Skeletal muscle satellite cell (primary cell): Measurements from ENCODE around the gene TFAP2C.
"Not testable (repeated sequence)": the region's sequence is repeated elsewhere in the genome, so short reads cannot be mapped to it uniquely, and the experiment has no call there.

ENCODE experiments used
- H3K27me3 ChIP-seq: 2 replicates; pipeline ENCODE4 v1.7.0; 2013; ENCODE audit warnings: low read length; ENCODE audit not compliant: control insufficient read depth, insufficient read depth
- H3K36me3 ChIP-seq: 2 replicates; pipeline ENCODE4 v1.7.0; 2013; ENCODE audit warnings: mild to moderate bottlenecking, control low read depth, low read length; ENCODE audit not compliant: insufficient read depth
- H3K4me1 ChIP-seq: 2 replicates; pipeline ENCODE4 v1.7.0; 2013; ENCODE audit warnings: low read length; ENCODE audit not compliant: control insufficient read depth, insufficient read depth
- H3K4me2 ChIP-seq: 2 replicates; pipeline ENCODE4 v1.7.0; 2013; ENCODE audit warnings: mild to moderate bottlenecking, low read length
- H3K4me3 ChIP-seq: 2 replicates; pipeline ENCODE4 v1.7.0; 2013; ENCODE audit warnings: low read length
- H3K9ac ChIP-seq: 2 replicates; pipeline ENCODE4 v1.7.0; 2013; ENCODE audit warnings: mild to moderate bottlenecking, low read depth, low read length, moderate library complexity
- H3K9me3 ChIP-seq: replicated peaks from 2 replicates; pipeline ENCODE4 v1.7.0; 2013; ENCODE audit warnings: mild to moderate bottlenecking, control low read depth, low read length

The TFAP2C gene

DNA sequence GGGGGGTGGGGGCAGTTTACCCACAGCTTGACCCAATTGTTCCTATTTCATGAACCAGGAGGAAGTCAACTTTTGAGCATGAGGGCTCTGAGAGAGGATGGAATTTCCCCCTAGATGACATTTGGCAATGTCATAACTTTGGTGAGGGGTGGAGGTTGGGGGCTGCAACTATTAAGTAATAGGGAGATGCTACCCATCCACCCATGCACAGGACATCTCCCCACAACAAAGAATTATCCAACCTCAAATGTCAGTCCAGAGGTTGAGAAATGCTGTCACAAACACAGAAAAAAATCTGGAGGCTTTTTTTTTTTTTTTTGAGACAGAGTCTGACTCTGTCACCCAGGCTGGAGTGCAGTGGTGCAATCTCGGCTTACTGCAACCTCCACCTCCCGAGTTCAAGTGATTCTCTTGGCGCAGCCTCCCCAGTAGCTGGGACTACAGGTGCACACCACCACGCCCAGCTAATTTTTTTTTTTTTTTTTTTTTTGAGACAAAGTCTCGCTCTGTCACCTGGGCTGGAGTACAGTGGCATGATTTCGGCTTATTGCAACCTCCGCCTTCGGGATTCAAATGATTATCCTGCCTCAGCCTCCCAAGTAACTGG lies 29.3 kb downstream of the TFAP2C start:
- not testable (repeated sequence) for H3K27me3 ChIP-seq, H3K9me3 ChIP-seq, H3K36me3 ChIP-seq, H3K9ac ChIP-seq, H3K4me2 ChIP-seq, H3K4me1 ChIP-seq, H3K4me3 ChIP-seq

DNA sequence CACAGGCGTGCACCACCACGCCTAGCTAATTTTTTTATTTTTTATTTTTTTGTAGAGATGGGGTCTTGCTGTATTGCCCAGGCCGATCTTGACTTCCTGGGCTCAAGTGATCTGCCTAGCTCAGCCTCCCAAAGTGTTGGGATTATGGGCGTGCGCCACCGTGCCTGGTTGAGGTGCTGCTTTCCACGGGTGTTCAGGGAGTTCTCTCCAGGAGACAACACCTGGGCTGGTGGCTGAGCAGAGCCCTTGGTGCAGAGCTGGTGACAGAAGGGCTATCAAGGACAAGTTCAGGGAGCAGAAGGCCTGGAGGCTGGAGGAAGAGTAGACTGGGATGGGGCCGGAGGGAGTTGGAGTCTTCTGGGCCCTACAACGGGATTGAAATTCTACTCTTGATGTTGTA lies 34.6 kb downstream of the TFAP2C start:
- H3K4me2 ChIP-seq: no peak overlapping the region
- no peaks in the 10 kb centered on the region for H3K27me3 ChIP-seq
- H3K9me3 ChIP-seq: peaks cover 2% of the 10 kb centered on the region
- no peak overlapping the region for H3K4me3 ChIP-seq
- H3K9ac ChIP-seq: no peak overlapping the region
- H3K36me3 ChIP-seq: no peaks in the 10 kb centered on the region
- no peaks in the 10 kb centered on the region for H3K4me1 ChIP-seq

DNA sequence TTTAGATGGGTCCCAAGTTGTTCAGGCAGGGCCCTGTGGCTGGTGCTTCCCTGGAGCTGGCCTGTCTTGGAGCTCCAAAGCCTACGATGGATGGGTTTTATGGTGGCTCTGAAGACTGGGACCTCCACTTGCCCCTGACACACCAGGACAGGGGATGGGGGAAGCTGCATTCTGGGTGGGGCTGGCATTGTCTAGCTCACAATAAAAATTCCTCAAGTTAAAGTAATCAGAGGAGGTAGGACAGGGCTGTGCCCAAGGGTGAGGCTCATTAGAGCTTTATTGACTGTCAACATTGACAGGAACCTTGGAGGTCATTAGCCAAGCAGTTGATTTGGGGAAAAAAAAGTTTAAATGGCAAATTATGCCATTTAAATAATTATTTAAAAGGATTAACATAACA lies 35.7 kb downstream of the TFAP2C start:
- Histone ChIP-seq H3K4me3 (no peak overlapping the region), H3K4me2 (no peak overlapping the region), H3K27me3 (no peaks in the 10 kb centered on the region), H3K4me1 (no peaks in the 10 kb centered on the region), H3K36me3 (no peaks in the 10 kb centered on the region), H3K9ac (no peak overlapping the region), H3K9me3 (peaks cover 2% of the 10 kb centered on the region)

DNA sequence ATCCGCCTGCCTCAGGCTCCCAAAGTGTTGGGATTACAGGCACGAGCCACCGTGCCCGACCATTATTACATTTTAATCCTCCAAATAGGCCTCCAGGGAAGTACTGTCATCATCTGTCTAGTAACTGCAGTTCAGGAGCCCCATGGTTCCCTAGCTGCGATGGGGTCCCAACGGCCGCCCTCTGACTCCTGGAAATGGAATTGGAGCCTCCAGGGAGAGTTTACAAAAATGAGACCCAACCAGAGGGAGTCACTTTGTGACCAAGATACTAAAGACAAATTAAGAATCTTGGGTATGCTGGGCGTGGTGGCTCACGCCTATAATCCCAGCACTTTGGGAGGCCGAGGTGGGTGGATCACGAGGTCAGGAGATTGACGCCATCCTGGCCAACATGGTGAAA lies 36.7 kb downstream of the TFAP2C start:
- H3K36me3 ChIP-seq: no peaks in the 10 kb centered on the region
- no peaks in the 10 kb centered on the region for H3K4me1 ChIP-seq
- H3K9ac ChIP-seq: no peak overlapping the region
- no peak overlapping the region for H3K4me2 ChIP-seq
- H3K27me3 ChIP-seq: no peaks in the 10 kb centered on the region
- no peak overlapping the region for H3K4me3 ChIP-seq
- peaks cover 2% of the 10 kb centered on the region for H3K9me3 ChIP-seq

DNA sequence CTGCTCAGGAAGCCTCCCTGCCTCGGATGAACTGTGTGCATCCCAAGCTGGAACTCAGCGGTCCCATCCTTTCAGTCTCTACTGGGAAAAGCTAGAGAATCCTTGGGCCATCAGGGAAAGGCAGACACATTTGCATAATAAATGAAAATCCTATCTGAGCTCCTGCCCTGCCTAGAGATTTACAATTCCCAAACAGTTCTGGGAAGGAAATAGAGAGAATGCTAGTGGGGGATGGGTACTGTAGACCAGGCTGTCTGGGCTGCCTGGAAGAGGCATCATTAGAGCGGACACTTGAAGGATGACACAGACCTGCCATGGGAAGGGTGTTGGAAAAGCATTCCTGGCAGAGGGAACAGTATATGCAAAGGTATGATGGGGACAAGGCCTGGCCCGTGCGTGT lies 44.3 kb downstream of the TFAP2C start:
- Histone ChIP-seq H3K9ac (no peak overlapping the region), H3K27me3 (no peaks in the 10 kb centered on the region), H3K4me2 (no peak overlapping the region), H3K36me3 (no peaks in the 10 kb centered on the region), H3K4me3 (no peak overlapping the region), H3K9me3 (no peaks in the 10 kb centered on the region), H3K4me1 (no peaks in the 10 kb centered on the region)

DNA sequence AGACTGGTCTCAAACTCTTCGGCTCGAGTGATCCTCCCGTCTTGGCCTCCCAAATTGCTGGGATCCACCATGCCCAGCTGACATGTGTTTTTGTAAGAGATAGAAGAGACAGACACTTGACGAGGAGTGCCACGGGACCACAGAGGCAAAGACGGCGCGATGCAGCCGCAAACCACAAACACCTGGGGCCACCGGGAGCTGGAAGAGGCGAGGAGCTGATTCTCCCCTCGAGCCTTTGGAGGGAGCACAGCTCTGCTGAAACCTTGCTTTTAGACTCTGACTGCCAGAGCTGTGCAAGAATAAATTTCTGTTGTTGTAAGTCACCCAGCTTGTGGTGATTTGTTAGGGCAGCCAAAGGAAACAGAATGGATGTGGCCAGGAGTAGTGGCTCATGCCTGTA lies 46.9 kb downstream of the TFAP2C start:
- no peak overlapping the region for H3K4me2 ChIP-seq
- no peaks in the 10 kb centered on the region for H3K27me3 ChIP-seq
- no peak overlapping the region for H3K4me3 ChIP-seq
- no peaks in the 10 kb centered on the region for H3K4me1 ChIP-seq
- H3K9ac ChIP-seq: no peak overlapping the region
- H3K9me3 ChIP-seq: no peaks in the 10 kb centered on the region
- no peaks in the 10 kb centered on the region for H3K36me3 ChIP-seq

DNA sequence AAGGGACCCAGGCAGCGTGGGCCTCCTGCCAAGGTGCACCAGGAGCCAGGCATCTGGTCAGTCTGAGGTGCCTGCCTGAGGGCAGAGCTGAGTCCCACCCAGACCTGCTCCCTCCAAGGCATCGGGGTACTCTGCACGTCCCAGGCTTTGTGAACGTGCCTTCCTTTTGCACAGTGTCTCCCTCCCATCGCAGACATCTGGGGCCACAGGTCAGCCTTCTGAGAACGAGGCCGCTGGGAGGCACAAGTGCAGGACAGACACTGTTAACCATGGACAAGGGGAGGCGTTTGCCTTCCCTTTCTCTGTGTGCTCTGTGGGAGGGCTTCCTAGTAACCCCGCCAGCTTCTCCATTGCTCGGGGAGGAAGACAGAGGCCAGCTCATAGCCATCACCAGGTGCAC lies 47.6 kb downstream of the TFAP2C start:
- no peaks in the 10 kb centered on the region for H3K4me1 ChIP-seq
- H3K9ac ChIP-seq: no peak overlapping the region
- no peak overlapping the region for H3K4me2 ChIP-seq
- H3K27me3 ChIP-seq: no peaks in the 10 kb centered on the region
- no peak overlapping the region for H3K4me3 ChIP-seq
- H3K9me3 ChIP-seq: no peaks in the 10 kb centered on the region
- no peaks in the 10 kb centered on the region for H3K36me3 ChIP-seq

DNA sequence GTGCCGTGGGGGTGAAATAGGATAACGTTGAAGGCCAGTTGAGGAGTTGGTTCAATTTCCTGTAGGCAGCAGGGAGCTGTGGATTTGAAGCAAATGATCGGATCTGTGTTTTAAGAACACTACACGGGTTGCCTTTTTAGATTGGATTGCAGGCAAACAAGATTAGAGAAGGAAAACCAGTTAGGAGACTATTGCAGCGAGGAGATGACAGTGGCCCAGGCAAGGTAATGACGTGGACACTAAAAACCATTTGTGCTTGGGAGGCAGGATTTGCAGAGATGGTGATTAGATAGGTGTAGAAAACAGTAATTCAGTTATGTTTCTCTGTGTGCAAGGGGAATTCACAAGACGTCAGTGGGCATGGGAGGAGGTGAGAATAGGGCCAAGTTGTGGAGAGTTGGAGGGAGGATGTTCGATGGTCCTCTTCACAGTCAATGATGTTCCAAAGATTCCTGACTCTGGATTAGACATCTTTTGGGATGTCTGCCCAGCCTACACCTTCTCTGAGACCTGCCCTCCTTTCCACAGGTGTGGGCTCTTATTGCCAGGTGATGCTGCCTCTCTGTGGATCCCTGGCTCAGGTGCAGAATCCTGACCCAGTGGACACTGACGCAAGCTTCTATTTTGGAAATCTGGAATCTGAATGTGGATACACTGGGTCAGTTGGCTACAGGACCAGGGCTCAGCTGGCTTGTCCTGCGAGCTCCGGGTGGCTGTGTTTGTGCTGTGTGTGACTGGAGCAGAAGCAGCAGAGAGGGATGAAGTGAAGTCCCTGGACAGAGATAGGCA lies 54.2 kb downstream of the TFAP2C start:
- Histone ChIP-seq H3K9me3 (peaks cover under 1% of the 10 kb centered on the region), H3K4me2 (no peak overlapping the region), H3K27me3 (no peaks in the 10 kb centered on the region), H3K9ac (no peak overlapping the region), H3K36me3 (no peaks in the 10 kb centered on the region), H3K4me3 (no peak overlapping the region), H3K4me1 (no peaks in the 10 kb centered on the region)

DNA sequence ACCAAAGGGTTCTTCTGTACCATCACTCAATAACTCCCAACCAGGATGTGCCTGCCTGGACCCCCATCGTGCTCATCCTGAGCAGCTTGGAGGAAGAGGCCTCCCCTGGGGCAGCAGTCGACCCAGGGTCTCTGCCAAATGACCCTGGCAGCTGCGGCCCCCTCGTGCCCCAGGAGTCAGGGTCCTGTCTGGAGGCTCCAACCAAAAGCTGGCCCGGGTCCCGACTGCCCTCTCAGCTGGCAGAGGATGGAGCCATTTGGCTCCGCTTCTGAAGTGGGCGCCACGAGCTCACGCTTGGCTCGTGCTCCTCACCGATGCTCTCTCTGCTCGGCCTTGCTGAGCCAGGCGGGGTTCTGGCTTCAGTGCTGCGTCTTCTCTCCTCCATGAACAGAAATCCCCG lies 56.8 kb downstream of the TFAP2C start:
- Histone ChIP-seq H3K36me3 (no peaks in the 10 kb centered on the region), H3K4me3 (no peak overlapping the region), H3K4me2 (no peak overlapping the region), H3K27me3 (no peaks in the 10 kb centered on the region), H3K9ac (no peak overlapping the region), H3K4me1 (no peaks in the 10 kb centered on the region), H3K9me3 (peaks cover 6% of the 10 kb centered on the region)

DNA sequence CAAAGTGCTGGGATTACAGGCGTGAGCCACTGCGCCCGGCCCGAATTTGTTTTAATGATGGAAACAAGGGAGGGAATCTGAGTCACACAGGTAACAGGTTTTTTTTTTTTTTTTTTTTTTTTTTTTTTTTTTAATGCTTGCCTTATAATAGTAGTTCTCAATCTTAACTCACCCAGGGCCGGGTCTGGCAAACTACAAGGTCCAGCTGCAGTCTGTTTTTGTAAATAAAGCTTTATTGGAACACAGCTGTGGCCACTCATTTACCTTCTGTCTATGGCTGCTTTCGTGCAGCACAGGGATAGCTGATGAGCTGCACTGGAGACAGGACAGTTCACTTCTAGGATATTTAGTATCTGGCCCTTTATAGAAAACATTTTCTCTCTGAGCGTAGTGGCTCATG lies 58.0 kb downstream of the TFAP2C start:
- Histone ChIP-seq H3K9ac (no peak overlapping the region), H3K4me3 (no peak overlapping the region), H3K4me2 (no peak overlapping the region), H3K9me3 (peaks cover 6% of the 10 kb centered on the region), H3K27me3 (no peaks in the 10 kb centered on the region), H3K4me1 (no peaks in the 10 kb centered on the region), H3K36me3 (no peaks in the 10 kb centered on the region)

DNA sequence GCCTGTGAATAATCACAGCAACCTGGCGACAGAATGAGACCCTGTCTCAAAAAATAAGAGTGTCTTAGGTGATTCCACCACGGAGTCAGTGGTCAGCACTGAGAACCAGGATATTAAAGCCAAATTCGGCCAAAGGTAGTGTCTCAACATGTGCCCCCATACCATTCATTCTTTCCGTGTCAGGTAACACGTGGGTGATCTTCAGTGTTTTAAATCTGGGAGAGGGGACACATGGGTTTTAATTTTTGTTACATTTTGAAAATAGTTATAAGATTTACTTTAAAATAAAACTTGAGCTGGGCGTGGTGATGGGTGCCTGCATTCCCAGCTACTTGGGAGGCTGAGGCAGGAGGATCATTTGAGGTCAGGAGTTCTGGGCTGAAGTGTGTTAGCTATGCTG lies 59.0 kb downstream of the TFAP2C start:
- Histone ChIP-seq H3K4me2 (no peak overlapping the region), H3K4me1 (no peaks in the 10 kb centered on the region), H3K9ac (no peak overlapping the region), H3K36me3 (no peaks in the 10 kb centered on the region), H3K4me3 (no peak overlapping the region), H3K27me3 (no peaks in the 10 kb centered on the region), H3K9me3 (peaks cover 6% of the 10 kb centered on the region)
